ENCODE results near the gene CEBPZOS. TPM values are rescaled to one million over a fixed set of nuclear protein-coding genes. Genes with fewer than 3 reads are reported as not detected.
"Not testable (repeated sequence)": the region's sequence is repeated elsewhere in the genome, so short reads cannot be mapped to it uniquely, and the experiment has no call there.

Gene CEBPZOS
- total and polyA plus RNA-seq, 8 donors = 33.1 to 54.3 (median 51.1) TPM

DNA sequence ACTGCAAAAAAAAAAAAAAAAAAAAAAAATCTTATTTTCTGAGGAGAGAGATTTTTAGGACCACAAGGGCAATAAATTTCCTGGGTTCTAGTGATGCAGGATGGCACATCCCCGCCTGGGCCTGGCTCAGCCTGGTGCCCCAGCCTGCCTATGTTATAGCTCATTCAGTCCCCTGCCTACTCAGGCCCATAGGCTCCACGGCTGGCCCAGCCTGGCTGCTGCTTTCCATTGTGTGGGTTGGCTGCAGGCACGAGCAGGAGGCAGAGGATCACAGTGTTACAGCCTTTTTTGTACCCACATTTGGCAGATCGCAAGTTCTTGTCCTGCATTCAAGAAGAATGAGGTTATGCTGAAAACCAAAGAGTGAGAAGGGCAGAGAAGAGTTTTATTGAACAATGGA is 5.0 kb upstream of the CEBPZOS start:
- no peaks in the 10 kb centered on the region for H3K27me3 ChIP-seq
- peak in 1 of 4 donors; percentile 71 for DNase-seq
- H3K9me3 ChIP-seq = no peaks in the 10 kb centered on the region
- H3K4me3 ChIP-seq = no peak overlapping the region
- ATAC-seq = no peak
- intact Hi-C loops (cut with DNase I) = no loop called here
- no peaks in the 10 kb centered on the region for H3K36me3 ChIP-seq
- peak overlapping the region in 1 of 2 donors; percentile 88 for H3K27ac ChIP-seq
- peaks cover 0 to 24% of the 10 kb centered on the region in 2 donors for H3K4me1 ChIP-seq
- TF ChIP-seq, protein P1, sequence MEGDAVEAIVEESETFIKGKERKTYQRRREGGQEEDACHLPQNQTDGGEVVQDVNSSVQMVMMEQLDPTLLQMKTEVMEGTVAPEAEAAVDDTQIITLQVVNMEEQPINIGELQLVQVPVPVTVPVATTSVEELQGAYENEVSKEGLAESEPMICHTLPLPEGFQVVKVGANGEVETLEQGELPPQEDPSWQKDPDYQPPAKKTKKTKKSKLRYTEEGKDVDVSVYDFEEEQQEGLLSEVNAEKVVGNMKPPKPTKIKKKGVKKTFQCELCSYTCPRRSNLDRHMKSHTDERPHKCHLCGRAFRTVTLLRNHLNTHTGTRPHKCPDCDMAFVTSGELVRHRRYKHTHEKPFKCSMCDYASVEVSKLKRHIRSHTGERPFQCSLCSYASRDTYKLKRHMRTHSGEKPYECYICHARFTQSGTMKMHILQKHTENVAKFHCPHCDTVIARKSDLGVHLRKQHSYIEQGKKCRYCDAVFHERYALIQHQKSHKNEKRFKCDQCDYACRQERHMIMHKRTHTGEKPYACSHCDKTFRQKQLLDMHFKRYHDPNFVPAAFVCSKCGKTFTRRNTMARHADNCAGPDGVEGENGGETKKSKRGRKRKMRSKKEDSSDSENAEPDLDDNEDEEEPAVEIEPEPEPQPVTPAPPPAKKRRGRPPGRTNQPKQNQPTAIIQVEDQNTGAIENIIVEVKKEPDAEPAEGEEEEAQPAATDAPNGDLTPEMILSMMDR (IDR thresholded peaks at IDR 0.05) = no peak

DNA sequence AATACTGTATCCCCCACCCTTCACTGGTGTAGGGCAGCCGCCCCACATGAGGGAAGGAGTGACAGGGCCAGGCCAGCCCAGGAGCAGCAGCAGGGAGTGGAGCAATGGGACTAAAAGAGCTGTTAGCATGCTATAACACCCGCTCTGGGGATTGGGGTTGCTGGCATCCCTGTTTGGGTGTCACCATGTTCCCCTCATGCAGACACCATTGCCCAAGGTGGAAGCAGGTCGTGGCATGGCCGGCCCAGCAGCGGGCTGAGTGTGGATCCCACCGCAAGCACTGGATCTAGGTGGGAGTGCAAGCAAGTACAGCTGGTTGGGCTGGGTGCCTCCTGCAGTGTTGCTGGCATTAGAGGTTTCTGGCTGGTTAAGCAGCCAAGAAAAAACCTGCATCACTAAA is 4.5 kb upstream of the CEBPZOS start:
- ATAC-seq = no peak
- Histone ChIP-seq H3K9me3 (no peaks in the 10 kb centered on the region), H3K27ac (peak overlapping the region in 1 of 2 donors; percentile 88), H3K4me3 (no peak overlapping the region), H3K27me3 (no peaks in the 10 kb centered on the region), H3K36me3 (no peaks in the 10 kb centered on the region), H3K4me1 (peaks cover 0 to 24% of the 10 kb centered on the region in 2 donors)
- TF ChIP-seq, protein P1 (IDR thresholded peaks at IDR 0.05) = no peak
- intact Hi-C loops (cut with DNase I) = no loop called here
- DNase-seq = peak in 1 of 4 donors; percentile 64

DNA sequence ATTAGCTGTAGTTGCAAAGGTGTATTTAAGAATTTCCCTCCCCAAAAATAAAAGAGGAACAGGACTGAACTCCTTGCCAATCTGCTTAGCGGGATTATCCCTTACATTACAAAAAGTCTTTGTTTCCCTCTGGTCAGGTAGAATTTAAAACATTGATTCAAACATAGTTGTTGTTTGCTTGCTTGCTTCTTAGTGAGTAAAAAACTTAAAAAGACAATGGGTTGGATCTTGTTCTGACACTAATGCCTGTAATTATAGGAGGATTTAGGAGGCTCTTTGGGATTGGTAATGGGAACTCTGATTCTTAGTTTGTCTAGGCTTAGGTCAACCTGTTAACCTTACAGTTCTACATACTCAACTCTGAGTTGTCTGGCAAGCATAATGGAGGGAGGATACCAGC is 3.7 kb upstream of the CEBPZOS start:
- intact Hi-C loops (cut with DNase I) = no loop called here
- no peak overlapping the region for H3K27ac ChIP-seq
- H3K36me3 ChIP-seq = no peaks in the 10 kb centered on the region
- H3K4me3 ChIP-seq = no peak overlapping the region
- peaks cover 6 to 31% of the 10 kb centered on the region in 2 donors for H3K4me1 ChIP-seq
- no peaks in the 10 kb centered on the region for H3K27me3 ChIP-seq
- TF ChIP-seq, protein P1 (IDR thresholded peaks at IDR 0.05) = no peak
- no peak for ATAC-seq
- no peak for DNase-seq
- no peaks in the 10 kb centered on the region for H3K9me3 ChIP-seq

DNA sequence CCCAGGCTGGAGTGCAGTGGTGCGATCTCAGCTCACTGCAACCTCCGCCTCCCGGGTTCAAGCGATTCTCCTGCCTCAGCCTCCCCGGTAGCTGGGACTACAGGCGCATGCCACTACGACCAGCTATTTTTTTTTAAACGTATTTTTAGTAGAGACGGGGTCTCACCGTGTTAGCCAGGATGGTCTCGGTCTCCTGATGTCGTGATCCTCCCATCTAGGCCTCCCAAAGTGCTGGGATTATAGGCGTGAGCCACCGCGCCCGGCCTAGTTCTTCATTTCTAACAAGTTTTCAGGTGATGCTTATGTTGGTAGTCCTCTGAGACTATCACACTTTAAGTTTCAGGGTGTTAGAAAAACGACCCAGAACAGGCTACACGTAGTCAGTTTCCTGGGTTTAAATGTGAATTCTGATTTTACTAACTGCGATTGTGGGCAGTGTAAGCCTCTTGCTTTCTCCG is 405 bp upstream of the CEBPZOS start:
- ATAC-seq; H3K27me3 ChIP-seq; intact Hi-C loops (cut with DNase I); H3K9me3 ChIP-seq; H3K36me3 ChIP-seq; DNase-seq: not testable (repeated sequence)
- H3K4me1 ChIP-seq = peaks cover 7 to 24% of the 10 kb centered on the region in 2 donors
- peak overlapping the region; percentile 88 to 91 for H3K27ac ChIP-seq
- H3K4me3 ChIP-seq = peak overlapping the region; percentile 74 to 84

- H3K36me3 ChIP-seq = peaks cover 0 to 36% of the 10 kb centered on the region in 2 donors
- peaks cover 7 to 21% of the 10 kb centered on the region in 2 donors for H3K4me1 ChIP-seq
- DNase-seq (no peak), ATAC-seq (no peak)
- H3K4me3 ChIP-seq = no peak overlapping the region
- intact Hi-C loops (cut with DNase I) = no loop called here
- H3K27me3 ChIP-seq = no peaks in the 10 kb centered on the region
- TF ChIP-seq, protein P1 (IDR thresholded peaks at IDR 0.05) = no peak
- H3K27ac ChIP-seq = no peak overlapping the region
- H3K9me3 ChIP-seq = no peaks in the 10 kb centered on the region
These were observed 2.4 kb downstream of the CEBPZOS start for GRCh38 chr2:37198681-37199065.

GRCh38 chr2:37201208-37201607 is 4.9 kb downstream of the CEBPZOS start:
- Histone ChIP-seq H3K4me1 (peaks cover 7 to 17% of the 10 kb centered on the region in 2 donors), H3K4me3 (no peak overlapping the region), H3K27ac (no peak overlapping the region), H3K36me3 (peaks cover 4 to 60% of the 10 kb centered on the region in 2 donors), H3K9me3 (no peaks in the 10 kb centered on the region), H3K27me3 (no peaks in the 10 kb centered on the region)
- intact Hi-C loops (cut with DNase I) = no loop called here
- TF ChIP-seq, protein P1 (IDR thresholded peaks at IDR 0.05) = no peak
- DNase-seq (no peak), ATAC-seq (no peak)

Measured in left lung (tissue), 10 donors.